Peyer's patch (tissue), 4 donors: ENCODE results near the gene PTPN6. TPM values are rescaled to one million over a fixed set of nuclear protein-coding genes. Genes with fewer than 3 reads are reported as not detected.

Experiments used
- DNase-seq, 3 donors: peaks; one replicate each; pipeline ENCODE4 v3.0.0-alpha.2; 2017 to 2019
- H3K27ac ChIP-seq, 4 donors: fragments of 200-600 bp; sonication (generic); one replicate each; pipeline ENCODE4 v1.5.1; 2016 to 2019
- H3K27me3 ChIP-seq, 2 donors: fragments of 200-600 bp; sonication (generic); one replicate each; pipeline ENCODE4 v1.5.1; 2019
- H3K36me3 ChIP-seq, 3 donors: fragments of 200-600 bp; sonication (generic); one replicate each; pipeline ENCODE4 v1.5.1; 2016 to 2019
- H3K4me1 ChIP-seq, 4 donors: fragments of 200-600 bp; sonication (generic); one replicate each; pipeline ENCODE4 v1.5.1; 2016 to 2019
- H3K4me3 ChIP-seq, 4 donors: fragments of 200-600 bp; sonication (generic); 1 replicate in 3 of 4; 2 replicates in 1 of 4; pipeline ENCODE4 v1.5.1; 2016 to 2019; ENCODE audit warnings: mild to moderate bottlenecking in 1 of 4
- H3K9me3 ChIP-seq, 4 donors: fragments of 200-600 bp; sonication (generic); one replicate each; pipeline ENCODE4 v1.5.1; 2016 to 2019; ENCODE audit warnings: mild to moderate bottlenecking in 1 of 4
- POLR2A ChIP-seq, 2 donors: fragments of 450-650 bp; IDR thresholded peaks; one replicate each; pipeline ENCODE4 v1.5.1; 2017; ENCODE audit warnings: antibody characterized with exemption in 2 of 2, mild to moderate bottlenecking in 2 of 2, moderate library complexity in 2 of 2
- total RNA-seq, 4 donors: library from RNA; depleted of rRNA; stranded (reverse); fragments of >200 nt; gene quantifications; one replicate each; pipeline ENCODE4 v1.1.0, GENCODE V29; 2016
- TF ChIP-seq, protein P1 (sequence below), 6 experiments: fragments of 450-650 bp in 4 of 6; fragments of 200-600 bp in 2 of 6; sonication (generic) in 1 of 6; IDR thresholded peaks; one replicate each; pipeline ENCODE4 v1.5.1; 2017 to 2019; ENCODE audit warnings: antibody characterized with exemption in 6 of 6, mild to moderate bottlenecking in 3 of 6, moderate library complexity in 1 of 6

PTPN6 gene
- total RNA-seq, 4 donors from 2014 or later: 41.6 to 183 (median 44.4) TPM

- H3K27me3 ChIP-seq: no peaks in the 10 kb centered on the region
- TF ChIP-seq POLR2A (IDR thresholded peaks at IDR 0.05): no peak
- TF ChIP-seq, protein P1, sequence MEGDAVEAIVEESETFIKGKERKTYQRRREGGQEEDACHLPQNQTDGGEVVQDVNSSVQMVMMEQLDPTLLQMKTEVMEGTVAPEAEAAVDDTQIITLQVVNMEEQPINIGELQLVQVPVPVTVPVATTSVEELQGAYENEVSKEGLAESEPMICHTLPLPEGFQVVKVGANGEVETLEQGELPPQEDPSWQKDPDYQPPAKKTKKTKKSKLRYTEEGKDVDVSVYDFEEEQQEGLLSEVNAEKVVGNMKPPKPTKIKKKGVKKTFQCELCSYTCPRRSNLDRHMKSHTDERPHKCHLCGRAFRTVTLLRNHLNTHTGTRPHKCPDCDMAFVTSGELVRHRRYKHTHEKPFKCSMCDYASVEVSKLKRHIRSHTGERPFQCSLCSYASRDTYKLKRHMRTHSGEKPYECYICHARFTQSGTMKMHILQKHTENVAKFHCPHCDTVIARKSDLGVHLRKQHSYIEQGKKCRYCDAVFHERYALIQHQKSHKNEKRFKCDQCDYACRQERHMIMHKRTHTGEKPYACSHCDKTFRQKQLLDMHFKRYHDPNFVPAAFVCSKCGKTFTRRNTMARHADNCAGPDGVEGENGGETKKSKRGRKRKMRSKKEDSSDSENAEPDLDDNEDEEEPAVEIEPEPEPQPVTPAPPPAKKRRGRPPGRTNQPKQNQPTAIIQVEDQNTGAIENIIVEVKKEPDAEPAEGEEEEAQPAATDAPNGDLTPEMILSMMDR (IDR thresholded peaks at IDR 0.05): no peak
- H3K27ac ChIP-seq: peak overlapping the region in 3 of 4 donors; percentile 18 to 48 (median 39)
- no peaks in the 10 kb centered on the region for H3K9me3 ChIP-seq
- no peak for DNase-seq
- no peak overlapping the region for H3K4me3 ChIP-seq
- no peaks in the 10 kb centered on the region for H3K36me3 ChIP-seq
- H3K4me1 ChIP-seq: peaks cover 3 to 42% (median 13%) of the 10 kb centered on the region in 4 donors
Observed at GRCh38 chr12:6921996-6922946, 28.9 kb upstream of the PTPN6 start.

DNA sequence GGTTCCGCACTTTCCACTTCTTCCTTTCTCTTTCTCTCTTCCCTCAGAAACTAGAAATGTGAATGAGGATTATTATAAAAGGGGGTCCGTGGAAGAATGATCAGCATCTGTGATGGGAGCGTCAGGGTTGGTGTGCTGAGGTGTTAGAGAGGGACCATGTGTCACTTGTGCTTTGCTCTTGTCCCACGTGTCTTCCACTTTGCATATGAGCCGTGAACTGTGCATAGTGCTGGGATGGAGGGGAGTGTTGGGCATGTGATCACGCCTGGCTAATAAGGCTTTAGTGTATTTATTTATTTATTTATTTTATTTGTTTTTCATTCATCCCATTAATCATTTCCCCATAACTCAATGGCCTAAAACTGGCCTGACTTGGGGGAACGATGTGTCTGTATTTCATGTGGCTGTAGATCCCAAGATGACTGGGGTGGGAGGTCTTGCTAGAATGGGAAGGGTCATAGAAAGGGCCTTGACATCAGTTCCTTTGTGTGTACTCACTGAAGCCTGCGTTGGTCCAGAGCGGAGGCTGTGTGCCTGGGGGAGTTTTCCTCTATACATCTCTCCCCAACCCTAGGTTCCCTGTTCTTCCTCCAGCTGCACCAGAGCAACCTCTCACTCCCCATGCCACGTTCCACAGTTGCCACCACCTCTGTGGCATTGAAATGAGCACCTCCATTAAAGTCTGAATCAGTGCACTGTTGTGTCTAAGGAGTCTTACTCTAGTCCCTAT is 28.0 kb upstream of the PTPN6 start:
- Histone ChIP-seq H3K4me1 (peaks cover 3 to 42% (median 13%) of the 10 kb centered on the region in 4 donors), H3K36me3 (no peaks in the 10 kb centered on the region), H3K4me3 (no peak overlapping the region), H3K9me3 (no peaks in the 10 kb centered on the region), H3K27ac (peak overlapping the region in 1 of 4 donors; percentile 48), H3K27me3 (no peaks in the 10 kb centered on the region)
- no peak for TF ChIP-seq POLR2A (IDR thresholded peaks at IDR 0.05)
- TF ChIP-seq, protein P1 (IDR thresholded peaks at IDR 0.05): no peak
- DNase-seq: peak in 1 of 3 donors; percentile 54

GRCh38 chr12:6923851-6924250 is 27.3 kb upstream of the PTPN6 start:
- peak overlapping the region in 1 of 4 donors; percentile 95 for H3K27ac ChIP-seq
- H3K9me3 ChIP-seq: no peaks in the 10 kb centered on the region
- H3K4me3 ChIP-seq: no peak overlapping the region
- TF ChIP-seq POLR2A (IDR thresholded peaks at IDR 0.05): no peak
- TF ChIP-seq, protein P1 (IDR thresholded peaks at IDR 0.05): no peak
- DNase-seq: peak in 1 of 3 donors; percentile 28
- no peaks in the 10 kb centered on the region for H3K36me3 ChIP-seq
- H3K4me1 ChIP-seq: peaks cover 6 to 45% (median 13%) of the 10 kb centered on the region in 4 donors
- H3K27me3 ChIP-seq: no peaks in the 10 kb centered on the region

DNA sequence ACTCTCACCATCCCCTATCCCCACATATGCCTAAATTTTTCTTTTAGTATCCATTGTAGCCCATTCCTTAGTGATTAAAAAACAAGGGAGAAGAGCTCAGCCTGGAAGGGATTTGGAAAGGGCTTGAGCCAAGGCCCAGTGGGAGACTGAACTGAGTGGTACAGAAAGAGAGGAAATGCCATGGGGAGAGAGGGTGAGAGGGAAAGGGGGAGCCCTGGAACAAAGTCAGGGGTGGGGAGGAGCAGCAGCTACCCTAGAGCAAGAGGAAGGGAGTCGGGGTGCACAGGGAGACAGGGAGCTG is 26.0 kb upstream of the PTPN6 start:
- peak overlapping the region; percentile 92 to 95 (median 94) for H3K27ac ChIP-seq
- H3K27me3 ChIP-seq: no peaks in the 10 kb centered on the region
- H3K36me3 ChIP-seq: no peaks in the 10 kb centered on the region
- no peak overlapping the region for H3K4me3 ChIP-seq
- TF ChIP-seq POLR2A (IDR thresholded peaks at IDR 0.05): no peak
- TF ChIP-seq, protein P1 (IDR thresholded peaks at IDR 0.05): no peak
- H3K4me1 ChIP-seq: peaks cover 11 to 58% (median 16%) of the 10 kb centered on the region in 4 donors
- DNase-seq: no peak
- H3K9me3 ChIP-seq: no peaks in the 10 kb centered on the region

DNA sequence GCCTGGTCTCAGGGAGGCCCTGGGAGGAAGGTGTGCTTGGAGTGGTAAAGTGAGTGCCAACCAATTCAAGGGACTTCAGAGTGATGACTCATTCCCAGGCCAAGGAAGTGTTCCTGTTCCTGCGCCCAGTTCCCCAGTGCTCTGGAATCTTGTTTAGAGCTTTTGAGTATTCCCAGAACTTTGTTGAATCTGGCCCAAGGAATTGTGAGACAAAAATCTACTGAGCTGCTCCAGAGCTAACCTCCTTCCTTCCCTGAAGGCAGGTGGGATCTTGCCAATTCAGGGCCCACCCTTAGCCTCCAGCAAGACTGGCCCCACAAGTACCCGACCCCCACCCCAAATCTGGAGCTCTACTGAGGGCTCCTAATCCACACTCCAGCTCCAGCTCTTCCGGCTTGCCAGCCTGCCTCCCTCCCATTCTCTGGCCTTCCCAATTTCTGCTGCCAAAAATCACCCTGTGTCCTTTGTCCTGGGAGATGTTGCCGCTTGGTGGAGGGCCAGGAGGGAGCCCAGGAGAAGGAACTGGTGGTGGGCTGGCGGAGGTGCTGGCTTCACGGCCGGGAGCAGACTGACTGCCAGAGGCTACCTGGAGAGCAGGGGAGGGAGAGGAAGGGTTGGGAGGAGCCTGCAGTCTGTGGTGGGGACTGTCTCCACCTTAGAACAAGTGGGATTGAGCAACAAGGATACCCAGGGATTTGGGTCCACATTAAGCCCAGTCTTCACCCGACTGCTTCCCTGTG is 25.4 kb upstream of the PTPN6 start:
- DNase-seq: peak in 2 of 3 donors; percentile 60 to 81
- no peaks in the 10 kb centered on the region for H3K9me3 ChIP-seq
- H3K4me3 ChIP-seq: peak overlapping the region in 3 of 4 donors; percentile 12 to 68 (median 42)
- no peaks in the 10 kb centered on the region for H3K36me3 ChIP-seq
- H3K4me1 ChIP-seq: peaks cover 11 to 62% (median 16%) of the 10 kb centered on the region in 4 donors
- no peaks in the 10 kb centered on the region for H3K27me3 ChIP-seq
- TF ChIP-seq POLR2A (IDR thresholded peaks at IDR 0.05): peak in 1 of 2 donors; percentile 51
- TF ChIP-seq, protein P1 (IDR thresholded peaks at IDR 0.05): peak in 1 of 6 experiments; percentile 2
- peak overlapping the region; percentile 92 to 95 (median 94) for H3K27ac ChIP-seq
